Fibroblast of pulmonary artery (primary cell): ENCODE data around the gene CLSTN2.

Source experiments
- DNase-seq: peaks from one replicate; pipeline ENCODE4 v3.0.0-alpha.2; 2010; ENCODE audit warnings: low read depth
- H3K4me3 ChIP-seq: replicated peaks from 2 replicates; pipeline ENCODE4 v1.5.1; 2011; ENCODE audit warnings: low read depth, mild to moderate bottlenecking, control low read depth, low read length, moderate library complexity
- TF ChIP-seq, protein P1 (sequence below): IDR thresholded peaks from 2 replicates; pipeline ENCODE4 v1.5.1; 2011; ENCODE audit warnings: mild to moderate bottlenecking, control low read depth, low read length, inconsistent platforms; ENCODE audit errors: missing control alignments

CLSTN2 gene

DNA sequence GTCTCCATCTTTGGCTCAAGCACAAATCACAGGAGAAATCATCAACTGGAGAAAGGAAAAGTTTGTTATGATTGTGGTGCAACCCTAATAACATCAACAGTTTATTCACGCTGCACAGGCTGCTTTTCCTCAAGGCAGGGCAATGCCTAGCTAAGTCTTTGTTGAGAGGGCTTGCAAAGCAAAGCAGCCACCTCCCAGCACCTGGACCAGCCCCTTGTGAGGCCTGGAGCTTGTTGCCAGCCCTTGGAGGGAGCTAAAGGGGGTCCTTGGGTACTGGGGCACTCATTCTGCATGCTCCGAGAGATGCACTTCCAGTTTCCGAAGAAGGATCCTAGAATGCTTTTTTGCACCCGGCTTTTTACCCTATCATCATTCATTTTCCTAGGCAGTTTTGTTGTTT lies 288.2 kb downstream of the CLSTN2 start:
- no peak overlapping the region for H3K4me3 ChIP-seq
- no peak for DNase-seq
- TF ChIP-seq, protein P1, sequence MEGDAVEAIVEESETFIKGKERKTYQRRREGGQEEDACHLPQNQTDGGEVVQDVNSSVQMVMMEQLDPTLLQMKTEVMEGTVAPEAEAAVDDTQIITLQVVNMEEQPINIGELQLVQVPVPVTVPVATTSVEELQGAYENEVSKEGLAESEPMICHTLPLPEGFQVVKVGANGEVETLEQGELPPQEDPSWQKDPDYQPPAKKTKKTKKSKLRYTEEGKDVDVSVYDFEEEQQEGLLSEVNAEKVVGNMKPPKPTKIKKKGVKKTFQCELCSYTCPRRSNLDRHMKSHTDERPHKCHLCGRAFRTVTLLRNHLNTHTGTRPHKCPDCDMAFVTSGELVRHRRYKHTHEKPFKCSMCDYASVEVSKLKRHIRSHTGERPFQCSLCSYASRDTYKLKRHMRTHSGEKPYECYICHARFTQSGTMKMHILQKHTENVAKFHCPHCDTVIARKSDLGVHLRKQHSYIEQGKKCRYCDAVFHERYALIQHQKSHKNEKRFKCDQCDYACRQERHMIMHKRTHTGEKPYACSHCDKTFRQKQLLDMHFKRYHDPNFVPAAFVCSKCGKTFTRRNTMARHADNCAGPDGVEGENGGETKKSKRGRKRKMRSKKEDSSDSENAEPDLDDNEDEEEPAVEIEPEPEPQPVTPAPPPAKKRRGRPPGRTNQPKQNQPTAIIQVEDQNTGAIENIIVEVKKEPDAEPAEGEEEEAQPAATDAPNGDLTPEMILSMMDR: no peak

DNA sequence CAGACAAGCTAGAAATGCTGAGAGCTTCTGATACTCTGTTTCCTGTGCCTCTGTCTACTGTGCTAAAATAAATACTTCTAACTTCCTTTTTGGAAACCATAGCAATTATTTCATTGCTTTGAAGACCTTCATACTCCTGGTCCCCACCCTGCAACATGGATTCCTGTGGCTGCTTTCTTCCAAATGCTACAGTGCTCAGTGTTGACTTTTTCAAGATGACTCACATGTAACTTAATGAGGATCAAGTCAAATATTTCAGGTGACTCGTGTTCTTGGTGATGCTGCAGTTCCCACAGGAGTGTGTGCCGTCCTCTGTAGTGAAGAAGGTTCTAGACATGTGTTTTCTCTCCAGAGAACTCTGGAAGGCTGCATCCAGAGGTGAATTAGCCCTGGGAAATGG lies 288.6 kb downstream of the CLSTN2 start:
- DNase-seq: no peak
- TF ChIP-seq, protein P1: no peak
- no peak overlapping the region for H3K4me3 ChIP-seq

DNA sequence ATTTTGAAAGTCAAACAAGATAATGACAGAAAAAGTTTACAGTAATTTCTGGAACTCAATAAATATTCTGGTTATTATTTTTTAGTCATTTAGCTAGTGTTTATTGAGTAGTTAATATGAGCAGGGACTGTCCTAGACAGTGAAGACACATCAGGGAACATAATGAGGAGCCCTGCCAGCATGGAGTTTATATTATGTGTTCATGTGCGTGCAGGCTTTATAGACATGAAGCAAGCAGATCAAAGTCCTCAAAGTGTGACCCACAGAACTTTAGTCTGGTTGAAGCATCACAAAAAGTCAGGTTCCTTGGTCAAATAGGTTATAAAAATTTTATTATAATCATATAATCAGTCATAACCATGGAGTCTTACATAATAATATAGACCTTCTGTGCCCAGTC lies 289.3 kb downstream of the CLSTN2 start:
- no peak for DNase-seq
- TF ChIP-seq, protein P1: no peak

DNA sequence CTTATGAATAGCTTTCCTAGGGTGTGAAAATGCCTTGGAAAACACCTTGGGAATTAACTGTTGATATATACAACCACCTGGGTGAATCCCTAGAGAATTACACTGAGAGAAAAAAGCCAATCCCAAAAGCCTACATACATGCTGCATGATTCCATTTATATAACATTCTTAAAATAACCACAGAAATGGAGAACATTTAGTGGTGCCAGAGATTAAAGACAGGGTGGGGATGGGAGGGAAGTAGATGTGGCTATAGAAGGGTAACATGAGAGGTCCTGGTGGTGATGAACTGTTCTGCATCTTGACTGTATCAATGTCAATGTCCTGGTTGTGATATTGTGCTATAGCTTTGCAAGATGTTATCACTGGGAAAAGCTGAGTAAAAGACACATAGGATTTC lies 291.0 kb downstream of the CLSTN2 start:
- no peak for DNase-seq
- TF ChIP-seq, protein P1: no peak
- no peak overlapping the region for H3K4me3 ChIP-seq

More for the DNA sequence above, 289.3 kb downstream of the CLSTN2 start:
- H3K4me3 ChIP-seq: no peak overlapping the region

DNA sequence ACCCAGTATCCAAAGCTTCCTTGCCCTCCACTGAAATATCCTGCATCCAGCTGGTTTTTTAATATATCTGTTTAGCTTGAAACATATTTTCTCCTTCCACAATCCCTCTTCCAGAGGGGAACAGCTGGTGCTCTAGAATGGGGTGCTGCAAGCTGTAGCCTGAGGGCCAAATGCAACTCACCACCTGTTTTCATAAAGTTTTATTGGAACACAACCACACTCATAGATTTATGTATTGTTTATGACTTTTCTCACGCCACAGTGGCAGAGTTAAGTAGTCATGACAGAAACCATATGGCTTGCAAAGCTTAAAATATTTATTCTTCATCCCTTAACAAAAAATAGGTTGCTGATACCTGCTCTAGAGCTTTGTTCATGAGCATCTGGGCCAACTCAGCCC lies 298.7 kb downstream of the CLSTN2 start:
- no peak overlapping the region for H3K4me3 ChIP-seq
- TF ChIP-seq, protein P1: no peak
- no peak for DNase-seq

DNA sequence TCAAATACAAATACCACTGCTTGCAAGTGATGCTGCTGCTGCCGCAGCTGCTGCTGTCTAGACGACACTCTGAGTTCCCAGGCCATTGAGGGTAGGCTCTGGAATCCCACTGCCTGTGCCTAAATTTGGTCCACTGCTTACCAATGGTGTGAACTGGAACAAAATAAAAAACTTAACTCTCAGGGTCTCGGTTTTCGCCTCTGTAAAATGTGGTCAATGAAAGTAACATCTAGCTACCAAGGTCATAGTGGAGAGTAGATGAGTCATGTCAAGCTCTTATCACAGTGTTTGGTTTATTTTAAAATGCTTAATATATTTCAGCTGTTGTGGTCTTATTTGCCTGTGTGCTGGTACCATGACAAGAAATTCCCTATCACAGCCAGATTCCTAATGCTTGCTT lies 299.3 kb downstream of the CLSTN2 start:
- TF ChIP-seq, protein P1: no peak
- no peak for DNase-seq
- H3K4me3 ChIP-seq: no peak overlapping the region

DNA sequence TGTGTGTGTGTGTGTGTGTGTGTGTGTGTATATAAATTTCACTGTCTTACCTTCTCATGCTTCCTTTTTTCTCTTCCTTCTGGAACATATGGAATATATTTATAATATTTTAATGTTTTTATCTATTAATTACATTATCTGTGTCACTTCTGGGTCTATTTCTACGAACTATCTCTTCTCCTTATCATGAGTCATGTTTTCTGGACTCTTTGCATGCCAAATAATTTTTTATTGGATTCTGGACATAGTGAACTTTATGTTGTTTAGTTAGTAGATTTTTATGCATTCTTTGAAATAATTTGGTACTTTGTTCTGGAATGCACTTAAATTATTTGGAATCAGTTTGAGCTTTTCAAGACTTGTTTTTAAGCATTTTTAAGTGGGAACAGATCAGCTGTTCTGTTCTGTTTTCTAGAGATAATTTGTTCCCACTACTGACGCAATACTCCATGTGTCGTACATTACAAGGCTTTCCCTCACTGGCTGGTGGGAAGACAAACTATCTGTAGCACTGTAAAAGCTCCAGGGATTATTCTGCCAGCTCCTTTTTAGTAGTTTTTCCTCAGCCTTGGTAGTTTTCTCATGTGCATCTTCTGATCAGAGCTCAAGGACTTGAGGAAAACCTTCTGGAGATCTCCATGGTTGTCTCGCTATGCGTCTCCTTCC lies 302.0 kb downstream of the CLSTN2 start:
- peak; percentile 36 for DNase-seq
- no peak overlapping the region for H3K4me3 ChIP-seq
- TF ChIP-seq, protein P1: no peak
